SK-N-SH (cell line): Measurements from ENCODE around the gene SEMA3A. TPM values are rescaled to one million over a fixed set of nuclear protein-coding genes. Genes with fewer than 3 reads are reported as not detected.

Source experiments
- CTCF ChIA-PET: fragments of 300-600, 350-600 bp; formaldehyde crosslinking; extraction: SDS; loops from one replicate; lab custom pipeline; 2021; lab: Yijun Ruan, JAX
- POLR2A ChIA-PET: fragments of 350-600 bp; sonication (Branson Sonifier 250); formaldehyde crosslinking; extraction: SDS; loops from one replicate; lab custom pipeline; 2020; ENCODE audit warnings: antibody characterized with exemption, inconsistent platforms; lab: Yijun Ruan, JAX
- DNase-seq: peaks from one replicate; pipeline ENCODE4 v3.0.0; 2012
- H2AFZ ChIP-seq: fragments of 200-600 bp; sonication (generic); 2 replicates; pipeline ENCODE4 v1.8.1; 2016; ENCODE audit warnings: antibody characterized with exemption, mild to moderate bottlenecking, low read depth
- H3F3A ChIP-seq: fragments of 200-600 bp; sonication (generic); replicated peaks from 2 replicates; pipeline ENCODE3; 2016; ENCODE audit warnings: antibody characterized with exemption, mild to moderate bottlenecking; ENCODE audit not compliant: insufficient read depth
- H3K27ac ChIP-seq, 2 experiments: fragments of 200-500 bp in 1 of 2; fragments of 200-600 bp in 1 of 2; sonication (Bioruptor generic) in 1 of 2; sonication (generic), shearing (Covaris generic) in 1 of 2; 2 replicates each; pipeline versions ENCODE4 v1.5.1 to v1.6.1; 2014 to 2016; ENCODE audit warnings: low read depth in 2 of 2, inconsistent platforms in 1 of 2, low read length in 1 of 2, mild to moderate bottlenecking in 1 of 2, mixed read lengths in 1 of 2
- H3K27me3 ChIP-seq: fragments of 200-600 bp; sonication (generic), shearing (Covaris generic); 2 replicates; pipeline ENCODE4 v1.6.1; 2016; ENCODE audit warnings: mixed run types; ENCODE audit not compliant: insufficient read depth
- H3K36me3 ChIP-seq, 2 experiments: fragments of 200-500 bp in 1 of 2; fragments of 200-600 bp in 1 of 2; sonication (Bioruptor generic) in 1 of 2; sonication (generic) in 1 of 2; replicated peaks in 1 of 2; 2 replicates each; pipeline versions ENCODE3 to v1.5.1; 2014 to 2016; ENCODE audit warnings: low read length in 1 of 2, mild to moderate bottlenecking in 1 of 2; ENCODE audit not compliant: insufficient read depth in 2 of 2, control insufficient read depth in 1 of 2
- H3K4me1 ChIP-seq, 2 experiments: fragments of 200-500 bp in 1 of 2; fragments of 200-600 bp in 1 of 2; sonication (Bioruptor generic) in 1 of 2; sonication (generic), shearing (Covaris generic) in 1 of 2; 2 replicates each; pipeline versions ENCODE4 v1.5.1 to v1.6.1; 2014 to 2016; ENCODE audit warnings: low read depth in 1 of 2, low read length in 1 of 2, mixed run types in 1 of 2; ENCODE audit not compliant: insufficient read depth in 2 of 2, control insufficient read depth in 1 of 2
- H3K4me2 ChIP-seq: fragments of 200-600 bp; sonication (generic), shearing (Covaris generic); 2 replicates; pipeline ENCODE4 v1.6.1; 2017; ENCODE audit warnings: mixed run types
- H3K4me3 ChIP-seq, 2 experiments: fragments of 200-500 bp in 1 of 2; fragments of 200-600 bp in 1 of 2; sonication (Bioruptor generic) in 1 of 2; sonication (generic), shearing (Covaris generic) in 1 of 2; 2 replicates each; pipeline versions ENCODE4 v1.5.1 to v1.8.1; 2014 to 2016; ENCODE audit warnings: low read depth in 2 of 2, inconsistent platforms in 1 of 2, low read length in 1 of 2, mild to moderate bottlenecking in 1 of 2, mixed read lengths in 1 of 2, moderate library complexity in 1 of 2
- H3K79me2 ChIP-seq: fragments of 200-600 bp; sonication (generic); 2 replicates; pipeline ENCODE4 v1.8.1; 2017; ENCODE audit warnings: mild to moderate bottlenecking; ENCODE audit not compliant: insufficient read depth
- H3K9ac ChIP-seq: fragments of 200-600 bp; sonication (generic); 2 replicates; pipeline ENCODE4 v1.6.1; 2017; ENCODE audit warnings: mixed run types
- H3K9me2 ChIP-seq: fragments of 200-600 bp; sonication (generic); 2 replicates; pipeline ENCODE4 v1.6.1; 2017; ENCODE audit warnings: mixed run types
- H3K9me3 ChIP-seq: fragments of 200-600 bp; sonication (generic); 2 replicates; pipeline ENCODE4 v1.6.1; 2017; ENCODE audit warnings: mixed run types, mild to moderate bottlenecking, moderate library complexity
- H4K20me1 ChIP-seq: fragments of 200-600 bp; sonication (generic); 2 replicates; pipeline ENCODE4 v1.6.1; 2017; ENCODE audit warnings: mild to moderate bottlenecking, mixed run types; ENCODE audit not compliant: insufficient read depth
- CHD2 ChIP-seq: fragments of 150-350 bp; IDR thresholded peaks from 2 replicates; pipeline ENCODE4 v1.6.1; 2018; ENCODE audit warnings: low read length; ENCODE audit not compliant: partially characterized antibody
- ELF1 ChIP-seq: IDR thresholded peaks from 2 replicates; pipeline ENCODE4 v1.4.0; 2012
- EP300 ChIP-seq, 2 experiments: IDR thresholded peaks; 2 replicates each; pipeline versions ENCODE4 v1.4.0 to v1.6.1; 2012; ENCODE audit warnings: borderline replicate concordance in 1 of 2, low read depth in 1 of 2, low read length in 1 of 2
- GABPA ChIP-seq: IDR thresholded peaks from 2 replicates; pipeline ENCODE4 v1.4.0; 2012; ENCODE audit warnings: low read depth, mild to moderate bottlenecking
- JUND ChIP-seq: IDR thresholded peaks from 2 replicates; pipeline ENCODE4 v1.4.0; 2012
- NFIC ChIP-seq: IDR thresholded peaks from 2 replicates; pipeline ENCODE4 v1.4.0; 2012; ENCODE audit warnings: borderline replicate concordance
- RAD21 ChIP-seq: IDR thresholded peaks from 2 replicates; pipeline ENCODE4 v1.6.1; 2012; ENCODE audit warnings: mild to moderate bottlenecking, low read length
- RFX5 ChIP-seq: IDR thresholded peaks from 2 replicates; pipeline ENCODE4 v1.6.1; 2012; ENCODE audit warnings: mild to moderate bottlenecking, improper control_type of control experiment, low read length
- SIN3A ChIP-seq: IDR thresholded peaks from 2 replicates; pipeline ENCODE4 v1.6.1; 2012; ENCODE audit warnings: low read depth, mild to moderate bottlenecking, low read length, moderate library complexity, borderline replicate concordance
- TEAD4 ChIP-seq: IDR thresholded peaks from 2 replicates; pipeline ENCODE4 v1.4.0; 2012; ENCODE audit warnings: mild to moderate bottlenecking, borderline replicate concordance; ENCODE audit not compliant: insufficient read depth
- WGBS: methylation state at CpG from one replicate; pipeline ENCODE4 v1.1.6; 2017; ENCODE audit warnings: low lambda C conversion rate; 5-methylcytosine and 5-hydroxymethylcytosine counted together
- polyA plus RNA-seq, 3 experiments: library from polyadenylated mRNA; depleted of rRNA; stranded (reverse); fragments of >200 nt; gene quantifications; 2 replicates each; pipeline ENCODE4 v1.2.3, GENCODE V29; 2012
- TF ChIP-seq, protein P1 (sequence below): IDR thresholded peaks from 2 replicates; pipeline ENCODE4 v1.4.0; 2012; ENCODE audit warnings: low read depth, borderline replicate concordance
- TF ChIP-seq, protein P2 (sequence below): IDR thresholded peaks from 2 replicates; pipeline ENCODE4 v1.6.1; 2012; ENCODE audit warnings: mild to moderate bottlenecking, low read depth, low read length, moderate library complexity
- TF ChIP-seq, protein P3 (sequence below): IDR thresholded peaks from 2 replicates; pipeline ENCODE4 v1.4.0; 2012; ENCODE audit warnings: low read depth
- TF ChIP-seq, protein P4 (sequence below): fragments of 150-350 bp; IDR thresholded peaks from 2 replicates; pipeline ENCODE4 v1.6.1; 2017; ENCODE audit warnings: antibody characterized with exemption, low read length, low read depth, borderline replicate concordance
- TF ChIP-seq, protein P5 (sequence below): fragments of 200-600 bp; sonication (generic); IDR thresholded peaks from 2 replicates; pipeline ENCODE4 v1.6.1; 2017; ENCODE audit warnings: antibody characterized with exemption, mild to moderate bottlenecking, moderate library complexity

SEMA3A gene
- polyA plus RNA-seq, 1 of the 3 experiments (the other 2 are of a cell fraction): 15.9 TPM

DNA sequence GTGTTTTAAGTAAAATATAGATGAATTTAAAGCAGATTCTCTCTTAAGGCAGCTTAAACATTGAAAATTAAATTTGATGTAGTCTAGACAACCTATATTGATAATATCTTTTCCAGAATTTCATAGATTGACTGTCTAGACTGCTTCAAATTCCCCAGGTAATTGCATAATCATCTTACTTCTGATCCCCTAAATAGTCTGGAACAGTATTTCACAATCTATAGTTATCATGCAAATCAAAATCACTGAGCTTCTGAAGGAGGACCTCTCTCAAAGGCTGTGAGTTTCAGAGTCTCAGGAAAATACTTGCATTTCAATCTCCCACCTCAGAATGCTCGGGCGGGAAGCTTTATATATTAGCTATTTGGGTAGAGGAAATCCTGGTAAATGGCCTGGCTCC, 87.3 kb downstream of the SEMA3A start:
- H2AFZ ChIP-seq: no peak overlapping the region
- 84% methylated on average over 2 of the region's 2 CpGs for WGBS
- no peaks in the 10 kb centered on the region for H3K27me3 ChIP-seq
- no peaks in the 10 kb centered on the region for H3K79me2 ChIP-seq
- ChIA-PET CTCF (no interaction called here), POLR2A (no interaction called here)
- no peak for DNase-seq
- peaks cover 18% of the 10 kb centered on the region for H3F3A ChIP-seq
- TF ChIP-seq TEAD4 (no peak), ELF1 (no peak), CHD2 (no peak)
- TF ChIP-seq, protein P1, sequence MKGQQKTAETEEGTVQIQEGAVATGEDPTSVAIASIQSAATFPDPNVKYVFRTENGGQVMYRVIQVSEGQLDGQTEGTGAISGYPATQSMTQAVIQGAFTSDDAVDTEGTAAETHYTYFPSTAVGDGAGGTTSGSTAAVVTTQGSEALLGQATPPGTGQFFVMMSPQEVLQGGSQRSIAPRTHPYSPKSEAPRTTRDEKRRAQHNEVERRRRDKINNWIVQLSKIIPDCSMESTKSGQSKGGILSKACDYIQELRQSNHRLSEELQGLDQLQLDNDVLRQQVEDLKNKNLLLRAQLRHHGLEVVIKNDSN: no peak
- TF ChIP-seq, protein P2, sequence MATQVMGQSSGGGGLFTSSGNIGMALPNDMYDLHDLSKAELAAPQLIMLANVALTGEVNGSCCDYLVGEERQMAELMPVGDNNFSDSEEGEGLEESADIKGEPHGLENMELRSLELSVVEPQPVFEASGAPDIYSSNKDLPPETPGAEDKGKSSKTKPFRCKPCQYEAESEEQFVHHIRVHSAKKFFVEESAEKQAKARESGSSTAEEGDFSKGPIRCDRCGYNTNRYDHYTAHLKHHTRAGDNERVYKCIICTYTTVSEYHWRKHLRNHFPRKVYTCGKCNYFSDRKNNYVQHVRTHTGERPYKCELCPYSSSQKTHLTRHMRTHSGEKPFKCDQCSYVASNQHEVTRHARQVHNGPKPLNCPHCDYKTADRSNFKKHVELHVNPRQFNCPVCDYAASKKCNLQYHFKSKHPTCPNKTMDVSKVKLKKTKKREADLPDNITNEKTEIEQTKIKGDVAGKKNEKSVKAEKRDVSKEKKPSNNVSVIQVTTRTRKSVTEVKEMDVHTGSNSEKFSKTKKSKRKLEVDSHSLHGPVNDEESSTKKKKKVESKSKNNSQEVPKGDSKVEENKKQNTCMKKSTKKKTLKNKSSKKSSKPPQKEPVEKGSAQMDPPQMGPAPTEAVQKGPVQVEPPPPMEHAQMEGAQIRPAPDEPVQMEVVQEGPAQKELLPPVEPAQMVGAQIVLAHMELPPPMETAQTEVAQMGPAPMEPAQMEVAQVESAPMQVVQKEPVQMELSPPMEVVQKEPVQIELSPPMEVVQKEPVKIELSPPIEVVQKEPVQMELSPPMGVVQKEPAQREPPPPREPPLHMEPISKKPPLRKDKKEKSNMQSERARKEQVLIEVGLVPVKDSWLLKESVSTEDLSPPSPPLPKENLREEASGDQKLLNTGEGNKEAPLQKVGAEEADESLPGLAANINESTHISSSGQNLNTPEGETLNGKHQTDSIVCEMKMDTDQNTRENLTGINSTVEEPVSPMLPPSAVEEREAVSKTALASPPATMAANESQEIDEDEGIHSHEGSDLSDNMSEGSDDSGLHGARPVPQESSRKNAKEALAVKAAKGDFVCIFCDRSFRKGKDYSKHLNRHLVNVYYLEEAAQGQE: no peak
- no peak overlapping the region for H3K4me3 ChIP-seq
- H3K9me3 ChIP-seq: no peaks in the 10 kb centered on the region
- no peaks in the 10 kb centered on the region for H3K9me2 ChIP-seq
- H3K4me2 ChIP-seq: no peak overlapping the region
- H3K4me1 ChIP-seq: peaks cover 0 to 24% of the 10 kb centered on the region in 2 experiments; a peak in 3 of 4 replicates
- H3K9ac ChIP-seq: no peak overlapping the region
- no peak overlapping the region for H3K27ac ChIP-seq
- no peaks in the 10 kb centered on the region for H4K20me1 ChIP-seq
- H3K36me3 ChIP-seq: peaks cover 0 to 2% of the 10 kb centered on the region in 2 experiments

DNA sequence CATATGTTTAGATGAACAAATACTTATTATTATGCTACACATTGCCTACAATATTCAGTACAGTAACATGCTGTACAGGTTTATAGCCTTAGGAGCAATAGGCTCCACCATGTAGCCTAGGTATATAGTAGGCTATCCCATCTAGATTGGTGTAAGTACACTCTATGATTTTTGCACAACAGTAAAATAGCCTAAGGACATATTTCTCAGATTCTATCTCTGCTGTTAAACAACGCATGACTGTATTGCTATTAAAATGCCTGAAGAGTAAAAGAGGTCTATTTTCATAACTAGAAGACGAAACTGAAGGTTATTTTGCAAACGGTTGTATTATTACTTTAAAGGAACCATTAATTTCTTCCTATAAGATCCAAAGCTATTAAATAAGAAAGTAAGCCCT, 88.3 kb downstream of the SEMA3A start:
- Histone ChIP-seq H4K20me1 (no peaks in the 10 kb centered on the region), H3K36me3 (peaks cover 0 to 2% of the 10 kb centered on the region in 2 experiments), H3K4me2 (no peak overlapping the region), H3K9me2 (no peaks in the 10 kb centered on the region), H3K9me3 (no peaks in the 10 kb centered on the region), H3K4me1 (peaks cover 0 to 23% of the 10 kb centered on the region in 2 experiments; a peak in 3 of 4 replicates), H3K27ac (peak overlapping the region in 1 of 2 experiments; percentile 6; a peak in 1 of 4 replicates), H3K4me3 (no peak overlapping the region), H3K79me2 (no peaks in the 10 kb centered on the region), H3K27me3 (no peaks in the 10 kb centered on the region), H3F3A (peaks cover 18% of the 10 kb centered on the region), H3K9ac (no peak overlapping the region), H2AFZ (no peak overlapping the region)
- DNase-seq: no peak
- 81% methylated on average over 3 of the region's 3 CpGs for WGBS
- ChIA-PET CTCF (no interaction called here), POLR2A (no interaction called here)
- TF ChIP-seq NFIC: no peak
- no peak for TF ChIP-seq RFX5
- TF ChIP-seq GABPA: no peak
- TF ChIP-seq, protein P2: no peak
- TF ChIP-seq, protein P3, sequence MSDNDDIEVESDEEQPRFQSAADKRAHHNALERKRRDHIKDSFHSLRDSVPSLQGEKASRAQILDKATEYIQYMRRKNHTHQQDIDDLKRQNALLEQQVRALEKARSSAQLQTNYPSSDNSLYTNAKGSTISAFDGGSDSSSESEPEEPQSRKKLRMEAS: no peak
- no peak for TF ChIP-seq SIN3A
- TF ChIP-seq, protein P4, sequence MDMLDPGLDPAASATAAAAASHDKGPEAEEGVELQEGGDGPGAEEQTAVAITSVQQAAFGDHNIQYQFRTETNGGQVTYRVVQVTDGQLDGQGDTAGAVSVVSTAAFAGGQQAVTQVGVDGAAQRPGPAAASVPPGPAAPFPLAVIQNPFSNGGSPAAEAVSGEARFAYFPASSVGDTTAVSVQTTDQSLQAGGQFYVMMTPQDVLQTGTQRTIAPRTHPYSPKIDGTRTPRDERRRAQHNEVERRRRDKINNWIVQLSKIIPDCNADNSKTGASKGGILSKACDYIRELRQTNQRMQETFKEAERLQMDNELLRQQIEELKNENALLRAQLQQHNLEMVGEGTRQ: no peak
- TF ChIP-seq RAD21: no peak
- no peak for TF ChIP-seq JUND
- no peak for TF ChIP-seq EP300 (IDR thresholded peaks at IDR 0.05; ENCODE audit: borderline replicate concordance in 1 of 2, low read depth in 1 of 2, low read length in 1 of 2)
- TF ChIP-seq, protein P5, sequence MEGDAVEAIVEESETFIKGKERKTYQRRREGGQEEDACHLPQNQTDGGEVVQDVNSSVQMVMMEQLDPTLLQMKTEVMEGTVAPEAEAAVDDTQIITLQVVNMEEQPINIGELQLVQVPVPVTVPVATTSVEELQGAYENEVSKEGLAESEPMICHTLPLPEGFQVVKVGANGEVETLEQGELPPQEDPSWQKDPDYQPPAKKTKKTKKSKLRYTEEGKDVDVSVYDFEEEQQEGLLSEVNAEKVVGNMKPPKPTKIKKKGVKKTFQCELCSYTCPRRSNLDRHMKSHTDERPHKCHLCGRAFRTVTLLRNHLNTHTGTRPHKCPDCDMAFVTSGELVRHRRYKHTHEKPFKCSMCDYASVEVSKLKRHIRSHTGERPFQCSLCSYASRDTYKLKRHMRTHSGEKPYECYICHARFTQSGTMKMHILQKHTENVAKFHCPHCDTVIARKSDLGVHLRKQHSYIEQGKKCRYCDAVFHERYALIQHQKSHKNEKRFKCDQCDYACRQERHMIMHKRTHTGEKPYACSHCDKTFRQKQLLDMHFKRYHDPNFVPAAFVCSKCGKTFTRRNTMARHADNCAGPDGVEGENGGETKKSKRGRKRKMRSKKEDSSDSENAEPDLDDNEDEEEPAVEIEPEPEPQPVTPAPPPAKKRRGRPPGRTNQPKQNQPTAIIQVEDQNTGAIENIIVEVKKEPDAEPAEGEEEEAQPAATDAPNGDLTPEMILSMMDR: no peak
